ENCODE results near the gene TCTN1. TPM values are rescaled to one million over a fixed set of nuclear protein-coding genes. Genes with fewer than 3 reads are reported as not detected.

TCTN1 gene
- total RNA-seq, 1 experiment from 2014 or later = 11.1 TPM

DNA sequence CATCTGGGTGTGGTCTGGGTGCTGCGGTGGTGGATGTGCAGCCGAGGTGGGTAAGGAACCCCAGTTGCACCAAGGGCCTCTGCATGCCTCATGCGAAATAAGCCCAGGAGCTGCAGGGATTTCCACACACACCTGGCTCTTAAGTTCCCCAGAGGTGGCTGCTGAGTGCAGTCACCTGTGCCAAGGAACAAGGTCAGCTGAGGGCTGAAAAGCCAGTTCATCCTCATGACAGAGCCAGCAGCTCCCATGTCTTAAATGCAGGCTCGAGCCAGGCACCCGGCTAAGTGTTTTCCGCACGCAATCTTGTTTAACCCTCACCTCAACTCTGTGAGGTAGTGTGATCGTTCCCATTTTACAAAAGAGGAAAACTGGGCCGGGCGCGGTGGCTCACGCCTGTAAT is 65.3 kb downstream of the TCTN1 start:
- TF ChIP-seq, protein P1, sequence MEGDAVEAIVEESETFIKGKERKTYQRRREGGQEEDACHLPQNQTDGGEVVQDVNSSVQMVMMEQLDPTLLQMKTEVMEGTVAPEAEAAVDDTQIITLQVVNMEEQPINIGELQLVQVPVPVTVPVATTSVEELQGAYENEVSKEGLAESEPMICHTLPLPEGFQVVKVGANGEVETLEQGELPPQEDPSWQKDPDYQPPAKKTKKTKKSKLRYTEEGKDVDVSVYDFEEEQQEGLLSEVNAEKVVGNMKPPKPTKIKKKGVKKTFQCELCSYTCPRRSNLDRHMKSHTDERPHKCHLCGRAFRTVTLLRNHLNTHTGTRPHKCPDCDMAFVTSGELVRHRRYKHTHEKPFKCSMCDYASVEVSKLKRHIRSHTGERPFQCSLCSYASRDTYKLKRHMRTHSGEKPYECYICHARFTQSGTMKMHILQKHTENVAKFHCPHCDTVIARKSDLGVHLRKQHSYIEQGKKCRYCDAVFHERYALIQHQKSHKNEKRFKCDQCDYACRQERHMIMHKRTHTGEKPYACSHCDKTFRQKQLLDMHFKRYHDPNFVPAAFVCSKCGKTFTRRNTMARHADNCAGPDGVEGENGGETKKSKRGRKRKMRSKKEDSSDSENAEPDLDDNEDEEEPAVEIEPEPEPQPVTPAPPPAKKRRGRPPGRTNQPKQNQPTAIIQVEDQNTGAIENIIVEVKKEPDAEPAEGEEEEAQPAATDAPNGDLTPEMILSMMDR (conservative IDR thresholded peaks at IDR 0.05) = no peak
- H3K4me1 Mint-ChIP-seq = peaks cover 4 to 6% of the 10 kb centered on the region in 2 experiments
- no peak overlapping the region for H3K27ac Mint-ChIP-seq

More for the DNA sequence above, 65.3 kb downstream of the TCTN1 start:
- no peak overlapping the region for H2AFZ ChIP-seq (ENCODE audit: low read length)
- no peak overlapping the region for H3K18ac ChIP-seq (ENCODE audit: insufficient read length, low read depth, low read length)
- DNase-seq = no peak
- no peak overlapping the region for H4K91ac ChIP-seq (ENCODE audit: insufficient read length, low read depth, low read length)
- H2BK12ac ChIP-seq (ENCODE audit: insufficient read length, low read depth, low read length) = no peak overlapping the region
- H3K79me2 ChIP-seq (ENCODE audit: insufficient read depth, low read length) = no peaks in the 10 kb centered on the region
- no peak overlapping the region for H3T11ph ChIP-seq (ENCODE audit: low read length)
- Mint-ChIP-seq H3K9me3 (peaks cover 0 to 3% of the 10 kb centered on the region in 2 experiments; a peak in 2 of 5 replicates), H3K36me3 (ENCODE audit: insufficient read depth in 1 of 3, low read depth in 3 of 3) (peaks cover 0 to 4% (median 0%) of the 10 kb centered on the region in 3 experiments; a peak in 2 of 7 replicates), H3K27me3 (ENCODE audit: low read depth) (no peaks in the 10 kb centered on the region), H3K4me3 (no peak overlapping the region)
- no peaks in the 10 kb centered on the region for H3K4me1 ChIP-seq (ENCODE audit: insufficient read depth, low read length)
- H3K23ac ChIP-seq (ENCODE audit: insufficient read length, low read depth, low read length) = no peak overlapping the region
- H2BK120ac ChIP-seq (ENCODE audit: low read depth, low read length, poor library complexity, severe bottlenecking) = no peak overlapping the region
- H2AK5ac ChIP-seq (ENCODE audit: insufficient read length, low read length) = no peak overlapping the region
- H4K20me1 ChIP-seq (ENCODE audit: control insufficient read depth, insufficient read depth, insufficient read length) = no peaks in the 10 kb centered on the region
- no peak overlapping the region for H3K4ac ChIP-seq (ENCODE audit: low read depth, low read length)
- H3K4me2 ChIP-seq (ENCODE audit: insufficient read depth, insufficient read length, low read length) = no peak overlapping the region
- no peak overlapping the region for H4K8ac ChIP-seq (replicated peaks; ENCODE audit: insufficient read length, low read depth, low read length)
- H3K27me3 ChIP-seq (ENCODE audit: insufficient read depth, low read length) = no peaks in the 10 kb centered on the region
- H3K9ac ChIP-seq (ENCODE audit: extremely low read depth, insufficient read length, low read length) = no peak overlapping the region
- H3K56ac ChIP-seq (ENCODE audit: insufficient read length, low read depth, low read length) = no peak overlapping the region
- H2BK20ac ChIP-seq (ENCODE audit: low read depth, low read length, poor library complexity, severe bottlenecking) = no peak overlapping the region
- no peak overlapping the region for H2BK15ac ChIP-seq (ENCODE audit: low read depth, low read length)
- H4K5ac ChIP-seq (ENCODE audit: insufficient read length, low read depth, low read length) = no peak overlapping the region
- no peaks in the 10 kb centered on the region for H3K23me2 ChIP-seq (ENCODE audit: insufficient read length, low read depth, low read length, poor library complexity, severe bottlenecking)
- H3K27ac ChIP-seq (ENCODE audit: insufficient read length, low read depth, low read length) = no peak overlapping the region
- H3K9me3 ChIP-seq (ENCODE audit: control insufficient read depth, low read depth, low read length) = no peaks in the 10 kb centered on the region
- no peaks in the 10 kb centered on the region for H3K79me1 ChIP-seq (ENCODE audit: insufficient read depth, low read depth, low read length, poor library complexity, severe bottlenecking)
- H2BK5ac ChIP-seq (ENCODE audit: insufficient read length, low read length) = no peak overlapping the region
- no peak overlapping the region for H3K14ac ChIP-seq (ENCODE audit: insufficient read depth, low read length)
- WGBS (ENCODE audit: extremely low coverage, insufficient read length, low lambda C conversion rate) = no CpG with 5 or more reads among the region's 12 CpGs

Data from H9 (cell line).